Kidney (tissue), 14 donors: ENCODE measurements around the gene SLC9A8. TPM values are rescaled to one million over a fixed set of nuclear protein-coding genes. Genes with fewer than 3 reads are reported as not detected.

Experiments
- DNase-seq, 5 donors: peaks; one replicate each; pipeline ENCODE4 v3.0.0-alpha.2; 2013 to 2020
- FAIRE-seq: peaks from 2 replicates; lab custom pipeline; 2012; peaks lifted over from hg19 to GRCh38; lab: Jason Lieb, UNC
- H3K27ac ChIP-seq, 2 donors: one replicate each; pipeline ENCODE4 v1.7.0; 2013; ENCODE audit warnings: low read depth in 2 of 2, low read length in 2 of 2, inconsistent platforms in 1 of 2
- H3K27me3 ChIP-seq: one replicate; pipeline ENCODE4 v1.7.1; 2013; ENCODE audit warnings: low read length, inconsistent platforms; ENCODE audit not compliant: control insufficient read depth, insufficient read depth
- H3K36me3 ChIP-seq, 3 donors: one replicate each; pipeline versions ENCODE4 v1.7.0 to v1.7.1; 2013; ENCODE audit warnings: low read length in 3 of 3, control low read depth in 1 of 3, inconsistent platforms in 1 of 3; ENCODE audit not compliant: insufficient read depth in 3 of 3, control insufficient read depth in 2 of 3
- H3K4me1 ChIP-seq, 3 donors: one replicate each; pipeline versions ENCODE4 v1.7.0 to v1.7.1; 2013; ENCODE audit warnings: low read length in 3 of 3, inconsistent platforms in 1 of 3, low read depth in 1 of 3; ENCODE audit not compliant: control insufficient read depth in 2 of 3, insufficient read depth in 2 of 3
- H3K4me3 ChIP-seq, 3 donors: one replicate each; pipeline versions ENCODE4 v1.7.0 to v1.8.1; 2013; ENCODE audit warnings: low read length in 3 of 3, control low read depth in 1 of 3, inconsistent platforms in 1 of 3
- H3K9ac ChIP-seq, 3 donors: one replicate each; pipeline versions ENCODE4 v1.7.0 to v1.7.1; 2013; ENCODE audit warnings: low read length in 3 of 3, control low read depth in 1 of 3, inconsistent platforms in 1 of 3
- H3K9me3 ChIP-seq, 3 donors: one replicate each; pipeline versions ENCODE4 v1.7.0 to v1.7.1; 2013; ENCODE audit warnings: low read length in 3 of 3, control low read depth in 1 of 3, inconsistent platforms in 1 of 3; ENCODE audit not compliant: control insufficient read depth in 2 of 3, insufficient read depth in 1 of 3
- intact Hi-C: fragments of 100-400 bp; cut with DNase I; formaldehyde crosslinking; loops from one replicate; pipeline ENCODE4 v1.11.1; 2022
- polyA plus RNA-seq: library from polyadenylated mRNA; stranded (reverse); fragments of 350-450 nt; fragmentation: Illumina TruSeq; extraction: RNeasy Lipid Tissue Mini Kit (QIAGEN cat#74804); gene quantifications from one replicate; pipeline ENCODE4 v1.2.3, GENCODE V29; 2014; ENCODE audit warnings: low read depth, low replicate concordance; ENCODE audit not compliant: insufficient read depth
- total RNA-seq: library from RNA; stranded (reverse); fragmentation: NEBNext Ultra II Directional; extraction: Animal tissue kit (Norgen Biotek cat#: 25700); gene quantifications from one replicate; pipeline ENCODE4 v1.2.1, GENCODE V29; 2021
- TF ChIP-seq, protein P1 (sequence below): IDR thresholded peaks from 3 replicates; pipeline ENCODE4 v1.5.1; 2012; ENCODE audit warnings: mild to moderate bottlenecking, moderate library complexity, borderline replicate concordance; ENCODE audit not compliant: insufficient read depth; ENCODE audit errors: extremely low read depth
- donor health status: control.
- donor health status: control.
- donor health status: control.
- donor health status: control.
- donor health status: control.
- donor health status: DM: yes; HTN: yes; CAD: no.
- donor health status: Normal renal cell carcinoma (clear cell type).

The SLC9A8 gene
- total and polyA plus RNA-seq, 2 donors from 2014 or later: 4.5 to 22.4 TPM

DNA sequence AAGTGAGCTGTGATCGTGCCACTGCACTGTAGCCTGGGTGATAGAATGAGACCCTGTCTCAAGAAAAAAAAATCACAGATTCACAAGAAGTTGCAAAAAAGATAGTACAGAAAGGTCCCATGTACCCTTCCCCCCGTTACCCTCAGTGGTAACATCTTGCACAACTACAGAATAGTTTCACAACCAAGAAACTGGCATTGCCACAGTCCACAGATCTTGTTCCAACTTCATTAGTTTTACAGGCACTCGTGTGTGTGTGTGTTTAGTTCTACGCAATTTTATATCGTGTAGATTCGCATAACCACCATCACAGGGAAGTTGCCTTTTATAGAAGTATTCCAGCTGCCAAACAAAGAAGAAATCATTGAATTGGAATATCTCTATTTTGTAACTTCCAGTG is 83.6 kb downstream of the SLC9A8 start:
- H3K9me3 ChIP-seq: no peaks in the 10 kb centered on the region
- TF ChIP-seq, protein P1, sequence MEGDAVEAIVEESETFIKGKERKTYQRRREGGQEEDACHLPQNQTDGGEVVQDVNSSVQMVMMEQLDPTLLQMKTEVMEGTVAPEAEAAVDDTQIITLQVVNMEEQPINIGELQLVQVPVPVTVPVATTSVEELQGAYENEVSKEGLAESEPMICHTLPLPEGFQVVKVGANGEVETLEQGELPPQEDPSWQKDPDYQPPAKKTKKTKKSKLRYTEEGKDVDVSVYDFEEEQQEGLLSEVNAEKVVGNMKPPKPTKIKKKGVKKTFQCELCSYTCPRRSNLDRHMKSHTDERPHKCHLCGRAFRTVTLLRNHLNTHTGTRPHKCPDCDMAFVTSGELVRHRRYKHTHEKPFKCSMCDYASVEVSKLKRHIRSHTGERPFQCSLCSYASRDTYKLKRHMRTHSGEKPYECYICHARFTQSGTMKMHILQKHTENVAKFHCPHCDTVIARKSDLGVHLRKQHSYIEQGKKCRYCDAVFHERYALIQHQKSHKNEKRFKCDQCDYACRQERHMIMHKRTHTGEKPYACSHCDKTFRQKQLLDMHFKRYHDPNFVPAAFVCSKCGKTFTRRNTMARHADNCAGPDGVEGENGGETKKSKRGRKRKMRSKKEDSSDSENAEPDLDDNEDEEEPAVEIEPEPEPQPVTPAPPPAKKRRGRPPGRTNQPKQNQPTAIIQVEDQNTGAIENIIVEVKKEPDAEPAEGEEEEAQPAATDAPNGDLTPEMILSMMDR: no peak
- no peaks in the 10 kb centered on the region for H3K27me3 ChIP-seq
- no peak overlapping the region for H3K9ac ChIP-seq
- H3K4me1 ChIP-seq: no peaks in the 10 kb centered on the region
- no peaks in the 10 kb centered on the region for H3K36me3 ChIP-seq
- H3K27ac ChIP-seq: no peak overlapping the region
- H3K4me3 ChIP-seq: no peak overlapping the region
- intact Hi-C loops: no loop called here
- FAIRE-seq (no peak), DNase-seq (no peak)

DNA sequence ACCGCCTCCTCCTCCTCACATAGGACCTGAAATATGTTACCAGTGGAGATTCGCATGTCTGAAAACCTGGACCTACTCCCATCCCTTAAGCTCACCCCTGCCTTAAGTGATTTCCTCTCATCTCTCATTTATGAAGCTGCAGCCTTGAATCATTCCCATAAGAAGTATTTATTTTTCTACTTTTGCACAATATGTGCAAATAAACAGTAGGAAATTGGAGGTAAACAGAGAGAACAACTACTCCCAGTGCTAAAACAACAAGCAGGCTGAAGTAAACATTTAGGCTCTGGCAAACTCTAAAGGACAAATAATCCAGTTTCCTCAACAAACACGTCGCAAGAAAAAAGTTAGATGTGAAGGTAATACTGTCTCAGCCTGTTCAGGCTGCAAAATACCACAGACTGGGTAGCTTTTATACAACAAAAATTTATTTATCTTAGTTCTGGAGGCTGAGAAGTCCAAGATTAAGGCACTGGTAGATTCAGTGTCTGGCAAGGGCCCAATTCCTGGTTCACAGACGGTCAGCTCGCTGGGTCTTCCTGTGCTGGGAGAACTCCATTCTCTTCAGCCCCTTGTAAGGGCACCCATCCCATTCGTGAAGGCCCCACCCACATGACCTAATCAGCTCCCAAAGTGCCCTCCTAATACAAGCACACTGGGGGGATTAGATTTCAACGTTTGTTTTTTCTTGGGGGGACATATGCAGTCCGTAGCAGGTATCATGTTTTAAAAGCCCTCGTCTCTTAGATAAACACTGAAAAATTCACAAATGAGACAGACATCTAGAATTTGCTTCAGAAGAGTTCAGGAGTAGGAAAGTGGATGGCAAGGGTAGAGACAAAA is 87.1 kb downstream of the SLC9A8 start:
- DNase-seq (no peak), FAIRE-seq (no peak)
- H3K27ac ChIP-seq: no peak overlapping the region
- no peak overlapping the region for H3K4me3 ChIP-seq
- TF ChIP-seq, protein P1: no peak
- no peaks in the 10 kb centered on the region for H3K9me3 ChIP-seq
- H3K36me3 ChIP-seq: peaks cover 0 to 10% (median 2%) of the 10 kb centered on the region in 3 donors
- H3K4me1 ChIP-seq: no peaks in the 10 kb centered on the region
- intact Hi-C loops: no loop called here
- no peak overlapping the region for H3K9ac ChIP-seq
- no peaks in the 10 kb centered on the region for H3K27me3 ChIP-seq

DNA sequence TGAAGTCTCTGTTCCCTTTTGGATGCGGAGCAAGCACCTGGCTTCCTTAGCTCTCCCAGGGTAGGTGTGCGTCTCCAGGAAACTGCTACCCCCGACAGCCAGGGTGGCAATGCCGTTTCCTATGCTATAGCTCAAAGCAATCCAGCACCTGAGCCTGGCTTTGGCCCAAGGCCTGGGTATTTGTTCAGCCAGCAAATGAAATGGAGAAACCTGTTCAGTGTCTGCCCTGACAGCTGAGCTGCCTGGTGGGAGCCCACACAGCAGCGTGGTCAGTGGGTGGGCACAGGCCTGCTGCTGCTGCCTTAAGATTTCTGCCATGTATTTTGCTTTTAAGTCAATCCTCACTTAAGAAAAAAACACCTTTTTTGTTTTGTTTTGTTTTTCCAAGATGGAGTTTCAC is 89.0 kb downstream of the SLC9A8 start:
- intact Hi-C loops: no loop called here
- FAIRE-seq: no peak
- Histone ChIP-seq H3K36me3 (peaks cover 2 to 17% (median 9%) of the 10 kb centered on the region in 3 donors), H3K4me1 (no peaks in the 10 kb centered on the region), H3K9me3 (no peaks in the 10 kb centered on the region), H3K27me3 (no peaks in the 10 kb centered on the region), H3K9ac (no peak overlapping the region), H3K27ac (no peak overlapping the region), H3K4me3 (no peak overlapping the region)
- TF ChIP-seq, protein P1: no peak
- DNase-seq: no peak
